ENCODE measurements around the gene C10orf67. TPM values are rescaled to one million over a fixed set of nuclear protein-coding genes. Genes with fewer than 3 reads are reported as not detected.

Gene C10orf67
- total and polyA plus RNA-seq, 2 experiments from 2014 or later, result 0.16 TPM; not detected in 1

DNA sequence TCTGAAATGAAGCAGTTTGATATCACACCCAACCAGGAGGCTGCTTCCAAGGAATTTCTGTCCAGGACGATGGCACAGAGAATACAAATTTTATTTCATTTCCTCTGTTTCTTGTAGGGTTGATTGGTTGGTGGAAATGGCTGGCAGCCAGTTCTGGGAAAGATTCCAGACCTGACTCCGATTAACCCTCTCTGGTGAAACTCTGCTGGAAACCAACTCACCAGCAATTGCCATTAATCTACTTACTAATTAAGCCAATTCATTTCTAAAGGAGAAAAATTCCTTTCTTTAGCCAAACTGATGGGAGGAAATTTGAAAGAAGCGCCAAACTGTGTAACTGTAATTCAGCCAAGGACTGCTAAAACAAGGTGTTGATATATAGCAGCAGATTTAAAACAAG lies 141.8 kb downstream of the C10orf67 start:
- H3K4me3 ChIP-seq, result no peak overlapping the region
- no peaks in the 10 kb centered on the region for H3K9me2 ChIP-seq (ENCODE audit: insufficient read depth)
- Mint-ChIP-seq H3K27ac (no peak overlapping the region), H3K9me3 (no peaks in the 10 kb centered on the region), H3K4me1 (peaks cover 36% of the 10 kb centered on the region), H3K4me3 (no peak overlapping the region), H3K36me3 (ENCODE audit: low read depth) (no peaks in the 10 kb centered on the region), H3K27me3 (ENCODE audit: insufficient read depth, low read depth, poor library complexity) (peaks cover 73% of the 10 kb centered on the region)
- peaks cover 68% of the 10 kb centered on the region for H3K4me1 ChIP-seq (ENCODE audit: insufficient read depth)
- no peaks in the 10 kb centered on the region for H3K79me2 ChIP-seq (replicated peaks; ENCODE audit: insufficient read depth)
- peak; percentile 47 for TF ChIP-seq EZH2phosphoT487 (IDR thresholded peaks at IDR 0.05; ENCODE audit: unreplicated experiment)
- TF ChIP-seq JUNB (IDR thresholded peaks at IDR 0.05; ENCODE audit: unreplicated experiment), result no peak
- TF ChIP-seq EZH2 (IDR thresholded peaks at IDR 0.05; ENCODE audit: low read depth, unreplicated experiment), result no peak
- peaks cover 34% of the 10 kb centered on the region for H4K20me1 ChIP-seq (replicated peaks; ENCODE audit: insufficient read depth)
- DNase-seq (ENCODE audit: low spot score) (no peak), ATAC-seq (no peak)
- H3K4me2 ChIP-seq, result peak overlapping the region; percentile 67; the same call in 1 of the 2 replicates
- no peak overlapping the region for H3K27ac ChIP-seq (ENCODE audit: low read depth)
- H3K36me3 ChIP-seq (ENCODE audit: insufficient read depth), result no peaks in the 10 kb centered on the region
- H3F3A ChIP-seq (replicated peaks; ENCODE audit: low read depth), result peaks cover 26% of the 10 kb centered on the region; the same call in 1 of the 2 replicates
- peaks cover 99% of the 10 kb centered on the region for H3K27me3 ChIP-seq (ENCODE audit: insufficient read depth)
- H2AFZ ChIP-seq, result no peak overlapping the region

DNA sequence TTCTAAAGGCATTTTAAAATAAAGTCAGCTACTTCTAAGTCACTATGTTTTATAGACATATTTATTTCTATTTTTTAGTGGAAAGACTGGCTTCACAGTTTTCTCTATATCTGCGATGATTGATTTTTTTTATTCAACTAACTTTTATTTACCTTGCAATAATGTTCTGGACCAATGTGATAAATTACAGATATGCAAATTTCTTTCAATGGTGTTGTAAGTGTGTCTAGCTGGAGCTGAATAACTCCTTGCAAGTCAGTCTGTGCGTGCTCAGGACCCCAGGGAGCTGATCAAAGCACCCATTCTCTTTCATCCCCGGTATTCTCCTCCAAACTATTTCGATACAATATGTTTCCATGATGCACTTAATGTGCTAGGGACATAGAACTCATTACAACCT lies 142.8 kb downstream of the C10orf67 start:
- Histone ChIP-seq H3K4me1 (ENCODE audit: insufficient read depth) (peaks cover 72% of the 10 kb centered on the region), H3K4me3 (no peak overlapping the region), H3K27me3 (ENCODE audit: insufficient read depth) (peaks cover 100% of the 10 kb centered on the region), H3K27ac (ENCODE audit: low read depth) (no peak overlapping the region), H2AFZ (no peak overlapping the region), H3K4me2 (no peak overlapping the region), H3K79me2 (replicated peaks; ENCODE audit: insufficient read depth) (no peaks in the 10 kb centered on the region), H3F3A (replicated peaks; ENCODE audit: low read depth) (peaks cover 33% of the 10 kb centered on the region; the same call in 1 of the 2 replicates), H4K20me1 (replicated peaks; ENCODE audit: insufficient read depth) (peaks cover 38% of the 10 kb centered on the region), H3K36me3 (ENCODE audit: insufficient read depth) (no peaks in the 10 kb centered on the region), H3K9me2 (ENCODE audit: insufficient read depth) (no peaks in the 10 kb centered on the region)
- Mint-ChIP-seq H3K27ac (no peak overlapping the region), H3K4me1 (peaks cover 39% of the 10 kb centered on the region), H3K36me3 (ENCODE audit: low read depth) (no peaks in the 10 kb centered on the region), H3K9me3 (no peaks in the 10 kb centered on the region), H3K27me3 (ENCODE audit: insufficient read depth, low read depth, poor library complexity) (peaks cover 83% of the 10 kb centered on the region), H3K4me3 (no peak overlapping the region)
- no peak for ATAC-seq
- DNase-seq (ENCODE audit: low spot score), result no peak
- no peak for TF ChIP-seq EZH2 (IDR thresholded peaks at IDR 0.05; ENCODE audit: low read depth, unreplicated experiment)
- no peak for TF ChIP-seq STAT1 (IDR thresholded peaks at IDR 0.05; ENCODE audit: unreplicated experiment)
- no peak for TF ChIP-seq ZNF114 (CRISPR knock-in tag; IDR thresholded peaks at IDR 0.05)
- no peak for TF ChIP-seq EZH2phosphoT487 (IDR thresholded peaks at IDR 0.05; ENCODE audit: unreplicated experiment)
- TF ChIP-seq, protein P1, sequence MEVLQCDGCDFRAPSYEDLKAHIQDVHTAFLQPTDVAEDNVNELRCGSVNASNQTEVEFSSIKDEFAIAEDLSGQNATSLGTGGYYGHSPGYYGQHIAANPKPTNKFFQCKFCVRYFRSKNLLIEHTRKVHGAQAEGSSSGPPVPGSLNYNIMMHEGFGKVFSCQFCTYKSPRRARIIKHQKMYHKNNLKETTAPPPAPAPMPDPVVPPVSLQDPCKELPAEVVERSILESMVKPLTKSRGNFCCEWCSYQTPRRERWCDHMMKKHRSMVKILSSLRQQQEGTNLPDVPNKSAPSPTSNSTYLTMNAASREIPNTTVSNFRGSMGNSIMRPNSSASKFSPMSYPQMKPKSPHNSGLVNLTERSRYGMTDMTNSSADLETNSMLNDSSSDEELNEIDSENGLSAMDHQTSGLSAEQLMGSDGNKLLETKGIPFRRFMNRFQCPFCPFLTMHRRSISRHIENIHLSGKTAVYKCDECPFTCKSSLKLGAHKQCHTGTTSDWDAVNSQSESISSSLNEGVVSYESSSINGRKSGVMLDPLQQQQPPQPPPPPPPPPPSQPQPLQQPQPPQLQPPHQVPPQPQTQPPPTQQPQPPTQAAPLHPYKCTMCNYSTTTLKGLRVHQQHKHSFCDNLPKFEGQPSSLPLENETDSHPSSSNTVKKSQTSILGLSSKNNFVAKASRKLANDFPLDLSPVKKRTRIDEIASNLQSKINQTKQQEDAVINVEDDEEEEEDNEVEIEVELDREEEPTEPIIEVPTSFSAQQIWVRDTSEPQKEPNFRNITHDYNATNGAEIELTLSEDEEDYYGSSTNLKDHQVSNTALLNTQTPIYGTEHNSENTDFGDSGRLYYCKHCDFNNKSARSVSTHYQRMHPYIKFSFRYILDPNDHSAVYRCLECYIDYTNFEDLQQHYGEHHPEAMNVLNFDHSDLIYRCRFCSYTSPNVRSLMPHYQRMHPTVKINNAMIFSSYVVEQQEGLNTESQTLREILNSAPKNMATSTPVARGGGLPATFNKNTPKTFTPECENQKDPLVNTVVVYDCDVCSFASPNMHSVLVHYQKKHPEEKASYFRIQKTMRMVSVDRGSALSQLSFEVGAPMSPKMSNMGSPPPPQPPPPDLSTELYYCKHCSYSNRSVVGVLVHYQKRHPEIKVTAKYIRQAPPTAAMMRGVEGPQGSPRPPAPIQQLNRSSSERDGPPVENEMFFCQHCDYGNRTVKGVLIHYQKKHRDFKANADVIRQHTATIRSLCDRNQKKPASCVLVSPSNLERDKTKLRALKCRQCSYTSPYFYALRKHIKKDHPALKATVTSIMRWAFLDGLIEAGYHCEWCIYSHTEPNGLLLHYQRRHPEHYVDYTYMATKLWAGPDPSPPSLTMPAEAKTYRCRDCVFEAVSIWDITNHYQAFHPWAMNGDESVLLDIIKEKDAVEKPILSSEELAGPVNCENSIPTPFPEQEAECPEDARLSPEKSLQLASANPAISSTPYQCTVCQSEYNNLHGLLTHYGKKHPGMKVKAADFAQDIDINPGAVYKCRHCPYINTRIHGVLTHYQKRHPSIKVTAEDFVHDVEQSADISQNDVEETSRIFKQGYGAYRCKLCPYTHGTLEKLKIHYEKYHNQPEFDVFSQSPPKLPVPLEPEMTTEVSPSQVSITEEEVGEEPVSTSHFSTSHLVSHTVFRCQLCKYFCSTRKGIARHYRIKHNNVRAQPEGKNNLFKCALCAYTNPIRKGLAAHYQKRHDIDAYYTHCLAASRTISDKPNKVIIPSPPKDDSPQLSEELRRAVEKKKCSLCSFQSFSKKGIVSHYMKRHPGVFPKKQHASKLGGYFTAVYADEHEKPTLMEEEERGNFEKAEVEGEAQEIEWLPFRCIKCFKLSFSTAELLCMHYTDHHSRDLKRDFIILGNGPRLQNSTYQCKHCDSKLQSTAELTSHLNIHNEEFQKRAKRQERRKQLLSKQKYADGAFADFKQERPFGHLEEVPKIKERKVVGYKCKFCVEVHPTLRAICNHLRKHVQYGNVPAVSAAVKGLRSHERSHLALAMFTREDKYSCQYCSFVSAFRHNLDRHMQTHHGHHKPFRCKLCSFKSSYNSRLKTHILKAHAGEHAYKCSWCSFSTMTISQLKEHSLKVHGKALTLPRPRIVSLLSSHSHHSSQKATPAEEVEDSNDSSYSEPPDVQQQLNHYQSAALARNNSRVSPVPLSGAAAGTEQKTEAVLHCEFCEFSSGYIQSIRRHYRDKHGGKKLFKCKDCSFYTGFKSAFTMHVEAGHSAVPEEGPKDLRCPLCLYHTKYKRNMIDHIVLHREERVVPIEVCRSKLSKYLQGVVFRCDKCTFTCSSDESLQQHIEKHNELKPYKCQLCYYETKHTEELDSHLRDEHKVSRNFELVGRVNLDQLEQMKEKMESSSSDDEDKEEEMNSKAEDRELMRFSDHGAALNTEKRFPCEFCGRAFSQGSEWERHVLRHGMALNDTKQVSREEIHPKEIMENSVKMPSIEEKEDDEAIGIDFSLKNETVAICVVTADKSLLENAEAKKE (CRISPR knock-in tag; IDR thresholded peaks at IDR 0.05), result no peak
- TF ChIP-seq, protein P2, sequence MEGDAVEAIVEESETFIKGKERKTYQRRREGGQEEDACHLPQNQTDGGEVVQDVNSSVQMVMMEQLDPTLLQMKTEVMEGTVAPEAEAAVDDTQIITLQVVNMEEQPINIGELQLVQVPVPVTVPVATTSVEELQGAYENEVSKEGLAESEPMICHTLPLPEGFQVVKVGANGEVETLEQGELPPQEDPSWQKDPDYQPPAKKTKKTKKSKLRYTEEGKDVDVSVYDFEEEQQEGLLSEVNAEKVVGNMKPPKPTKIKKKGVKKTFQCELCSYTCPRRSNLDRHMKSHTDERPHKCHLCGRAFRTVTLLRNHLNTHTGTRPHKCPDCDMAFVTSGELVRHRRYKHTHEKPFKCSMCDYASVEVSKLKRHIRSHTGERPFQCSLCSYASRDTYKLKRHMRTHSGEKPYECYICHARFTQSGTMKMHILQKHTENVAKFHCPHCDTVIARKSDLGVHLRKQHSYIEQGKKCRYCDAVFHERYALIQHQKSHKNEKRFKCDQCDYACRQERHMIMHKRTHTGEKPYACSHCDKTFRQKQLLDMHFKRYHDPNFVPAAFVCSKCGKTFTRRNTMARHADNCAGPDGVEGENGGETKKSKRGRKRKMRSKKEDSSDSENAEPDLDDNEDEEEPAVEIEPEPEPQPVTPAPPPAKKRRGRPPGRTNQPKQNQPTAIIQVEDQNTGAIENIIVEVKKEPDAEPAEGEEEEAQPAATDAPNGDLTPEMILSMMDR (conservative IDR thresholded peaks at IDR 0.05; ENCODE audit: low read depth in 2 of 2), result no peak
- TF ChIP-seq, protein P3, sequence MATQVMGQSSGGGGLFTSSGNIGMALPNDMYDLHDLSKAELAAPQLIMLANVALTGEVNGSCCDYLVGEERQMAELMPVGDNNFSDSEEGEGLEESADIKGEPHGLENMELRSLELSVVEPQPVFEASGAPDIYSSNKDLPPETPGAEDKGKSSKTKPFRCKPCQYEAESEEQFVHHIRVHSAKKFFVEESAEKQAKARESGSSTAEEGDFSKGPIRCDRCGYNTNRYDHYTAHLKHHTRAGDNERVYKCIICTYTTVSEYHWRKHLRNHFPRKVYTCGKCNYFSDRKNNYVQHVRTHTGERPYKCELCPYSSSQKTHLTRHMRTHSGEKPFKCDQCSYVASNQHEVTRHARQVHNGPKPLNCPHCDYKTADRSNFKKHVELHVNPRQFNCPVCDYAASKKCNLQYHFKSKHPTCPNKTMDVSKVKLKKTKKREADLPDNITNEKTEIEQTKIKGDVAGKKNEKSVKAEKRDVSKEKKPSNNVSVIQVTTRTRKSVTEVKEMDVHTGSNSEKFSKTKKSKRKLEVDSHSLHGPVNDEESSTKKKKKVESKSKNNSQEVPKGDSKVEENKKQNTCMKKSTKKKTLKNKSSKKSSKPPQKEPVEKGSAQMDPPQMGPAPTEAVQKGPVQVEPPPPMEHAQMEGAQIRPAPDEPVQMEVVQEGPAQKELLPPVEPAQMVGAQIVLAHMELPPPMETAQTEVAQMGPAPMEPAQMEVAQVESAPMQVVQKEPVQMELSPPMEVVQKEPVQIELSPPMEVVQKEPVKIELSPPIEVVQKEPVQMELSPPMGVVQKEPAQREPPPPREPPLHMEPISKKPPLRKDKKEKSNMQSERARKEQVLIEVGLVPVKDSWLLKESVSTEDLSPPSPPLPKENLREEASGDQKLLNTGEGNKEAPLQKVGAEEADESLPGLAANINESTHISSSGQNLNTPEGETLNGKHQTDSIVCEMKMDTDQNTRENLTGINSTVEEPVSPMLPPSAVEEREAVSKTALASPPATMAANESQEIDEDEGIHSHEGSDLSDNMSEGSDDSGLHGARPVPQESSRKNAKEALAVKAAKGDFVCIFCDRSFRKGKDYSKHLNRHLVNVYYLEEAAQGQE (IDR thresholded peaks at IDR 0.05; ENCODE audit: unreplicated experiment), result no peak
- TF ChIP-seq POLR2AphosphoS5 (IDR thresholded peaks at IDR 0.05; ENCODE audit: low read depth), result no peak
- no peak for TF ChIP-seq ZNF331 (CRISPR knock-in tag; IDR thresholded peaks at IDR 0.05; ENCODE audit: low read depth)
- TF ChIP-seq NANOG (IDR thresholded peaks at IDR 0.05; ENCODE audit: borderline replicate concordance), result no peak
- no peak for TF ChIP-seq JUNB (IDR thresholded peaks at IDR 0.05; ENCODE audit: unreplicated experiment)
